MG63 (cell line): ENCODE results near the gene MAPKAPK5. TPM values are rescaled to one million over a fixed set of nuclear protein-coding genes. Genes with fewer than 3 reads are reported as not detected.
A peak's percentile ranks its signal among the peaks of the same experiment; 100 is the strongest.
"Not testable (repeated sequence)": the region's sequence is repeated elsewhere in the genome, so short reads cannot be mapped to it uniquely, and the experiment has no call there.

Source experiments
- DNase-seq: peaks from one replicate; pipeline ENCODE4 v3.0.0-alpha.2; 2020
- H3K27me3 ChIP-seq: fragments of 250-450 bp; sonication (Bioruptor Pico); 2 replicates; pipeline ENCODE4 v1.5.1; 2020; ENCODE audit warnings: mild to moderate bottlenecking, moderate library complexity
- H3K36me3 ChIP-seq: fragments of 250-450 bp; sonication (Bioruptor Pico); 2 replicates; pipeline ENCODE4 v1.5.1; 2020; ENCODE audit warnings: mild to moderate bottlenecking, moderate library complexity
- H3K4me3 ChIP-seq: fragments of 250-450 bp; sonication (Bioruptor Pico); 2 replicates; pipeline ENCODE4 v1.5.1; 2020; ENCODE audit warnings: mild to moderate bottlenecking, moderate library complexity
- H3K9me3 ChIP-seq: fragments of 250-450 bp; sonication (Bioruptor Pico); 2 replicates; pipeline ENCODE4 v1.5.1; 2020; ENCODE audit warnings: mild to moderate bottlenecking, moderate library complexity
- total RNA-seq: library from RNA; depleted of rRNA; stranded (reverse); fragments of >200 nt; shearing (Covaris generic); gene quantifications from 2 replicates; pipeline ENCODE4 v1.2.3, GENCODE V29; 2014; ENCODE audit warnings: low replicate concordance

MAPKAPK5 gene
- total RNA-seq, 1 experiment from 2014 or later, result 46.4 TPM

DNA sequence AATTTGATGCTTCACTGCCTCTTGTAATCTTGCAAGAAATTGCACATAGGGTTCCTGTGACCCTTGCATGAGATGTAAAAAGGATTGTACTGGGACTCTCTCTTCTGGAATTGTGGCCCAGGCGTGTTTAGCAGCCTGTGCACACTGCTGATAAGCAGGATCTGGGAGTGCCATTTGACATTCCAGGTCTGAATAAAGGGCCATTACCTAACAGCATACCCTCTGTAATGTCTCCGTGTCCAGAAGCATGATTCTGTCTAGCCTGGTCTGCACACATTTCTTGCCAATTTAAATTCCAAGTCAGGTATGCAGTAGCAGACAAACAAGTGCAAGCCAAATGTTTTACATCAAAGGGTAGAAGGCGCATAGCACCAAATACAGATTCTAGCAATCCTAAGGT lies 18.1 kb upstream of the MAPKAPK5 start:
- H3K4me3 ChIP-seq, result no peak overlapping the region
- H3K9me3 ChIP-seq, result no peaks in the 10 kb centered on the region
- DNase-seq, result no peak
- no peaks in the 10 kb centered on the region for H3K36me3 ChIP-seq
- H3K27me3 ChIP-seq, result peaks cover 19% of the 10 kb centered on the region

DNA sequence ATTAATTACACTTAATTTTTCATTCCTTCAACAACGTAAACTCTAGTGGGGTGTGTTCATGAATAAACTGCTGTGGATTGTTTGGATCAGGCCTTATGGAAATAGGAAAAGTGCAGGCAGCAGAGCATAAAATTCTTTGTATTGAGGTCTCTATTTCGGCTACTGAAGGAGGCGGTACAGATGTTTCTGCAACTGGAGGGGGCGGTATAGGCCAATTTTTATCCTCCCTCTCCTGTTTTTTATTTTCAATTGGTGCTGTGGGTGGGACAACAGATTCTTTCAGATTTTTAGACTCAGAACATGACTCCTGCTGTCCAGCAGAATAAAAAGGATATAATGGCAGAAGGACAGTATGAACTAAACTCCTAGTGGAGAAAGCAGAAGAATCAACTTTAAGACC lies 17.7 kb upstream of the MAPKAPK5 start:
- not testable (repeated sequence) for H3K36me3 ChIP-seq, H3K9me3 ChIP-seq, DNase-seq, H3K4me3 ChIP-seq
- H3K27me3 ChIP-seq, result peaks cover 19% of the 10 kb centered on the region

DNA sequence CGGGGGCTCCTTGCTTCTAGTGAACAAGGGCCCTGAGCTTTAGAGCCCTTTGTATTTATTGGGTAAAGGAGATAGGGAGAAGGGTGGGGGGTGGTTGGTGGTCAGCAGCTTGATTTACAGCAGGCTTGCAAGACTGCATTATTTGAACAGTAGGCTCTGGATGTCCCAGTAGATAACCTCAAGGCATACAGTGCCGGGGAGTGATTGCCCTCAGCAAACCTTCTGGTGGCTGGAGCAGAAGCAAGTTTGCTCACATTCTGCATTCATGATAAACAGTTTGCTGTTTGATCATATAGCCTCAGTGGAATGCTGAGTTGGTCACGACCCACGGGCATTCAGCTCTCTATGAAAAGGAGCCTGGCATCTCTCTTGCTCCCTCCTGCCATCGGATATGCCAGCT lies 16.5 kb upstream of the MAPKAPK5 start:
- no peak overlapping the region for H3K4me3 ChIP-seq
- no peak for DNase-seq
- no peaks in the 10 kb centered on the region for H3K36me3 ChIP-seq
- H3K27me3 ChIP-seq, result peaks cover 19% of the 10 kb centered on the region
- no peaks in the 10 kb centered on the region for H3K9me3 ChIP-seq

DNA sequence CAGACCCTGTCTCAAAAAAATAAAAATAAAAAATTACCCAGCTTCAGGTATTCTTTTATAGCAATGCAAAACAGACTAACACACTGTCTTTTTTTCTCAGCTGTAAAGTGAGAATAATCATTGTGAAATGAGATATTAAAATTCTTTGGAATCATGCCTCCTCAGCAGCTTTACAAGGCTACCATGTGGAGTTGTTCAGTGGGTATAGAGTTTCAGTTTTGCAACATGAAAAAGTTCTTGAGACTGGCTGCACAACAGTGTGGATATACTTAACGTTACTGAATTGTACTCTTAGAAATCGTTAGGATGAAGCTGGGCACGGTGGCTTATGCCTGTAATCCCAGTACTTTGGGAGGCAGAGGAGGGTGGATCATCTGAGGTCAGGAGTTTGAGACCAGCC lies 15.7 kb upstream of the MAPKAPK5 start:
- Histone ChIP-seq H3K27me3 (peaks cover 18% of the 10 kb centered on the region), H3K36me3 (no peaks in the 10 kb centered on the region), H3K9me3 (no peaks in the 10 kb centered on the region), H3K4me3 (no peak overlapping the region)
- DNase-seq, result no peak

DNA sequence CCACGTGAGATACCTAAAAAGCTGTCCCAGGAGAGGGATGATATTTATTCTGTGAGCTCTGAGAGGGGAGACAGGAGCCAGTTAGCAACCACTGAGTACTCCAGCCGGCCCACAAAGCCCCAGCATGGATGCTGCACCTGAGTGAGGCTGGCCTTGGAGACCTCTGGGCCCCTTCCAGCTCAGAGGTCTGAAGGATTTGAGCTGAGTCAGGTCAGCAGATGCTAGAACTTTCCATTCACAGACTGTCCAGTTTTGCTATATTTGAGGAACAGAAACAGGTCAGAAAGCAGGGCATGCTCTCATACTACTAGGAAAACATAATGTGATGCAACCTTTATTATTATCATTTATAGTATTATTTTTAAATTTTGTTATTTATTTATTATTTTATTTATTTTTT lies 15.0 kb upstream of the MAPKAPK5 start:
- H3K4me3 ChIP-seq, result no peak overlapping the region
- no peaks in the 10 kb centered on the region for H3K9me3 ChIP-seq
- no peaks in the 10 kb centered on the region for H3K36me3 ChIP-seq
- peaks cover 11% of the 10 kb centered on the region for H3K27me3 ChIP-seq
- no peak for DNase-seq

DNA sequence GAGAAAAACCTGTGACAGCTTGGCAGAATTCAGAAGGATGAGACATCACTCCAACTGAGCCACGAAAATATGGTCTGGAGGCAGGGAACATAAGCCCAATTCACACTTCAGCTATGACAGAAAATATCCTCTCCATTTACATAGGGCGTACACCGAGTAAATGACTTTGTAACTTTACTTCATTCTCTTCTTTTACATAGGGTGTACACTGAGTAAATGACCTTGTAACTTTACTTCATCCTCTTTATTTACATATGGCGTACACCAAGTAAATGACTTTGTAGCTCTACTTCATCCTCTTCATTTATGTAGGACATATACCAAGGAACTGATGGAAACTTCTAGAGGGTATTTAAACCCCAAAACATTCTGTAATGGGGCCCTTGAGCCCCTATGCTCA lies 14.1 kb upstream of the MAPKAPK5 start:
- no peak for DNase-seq
- Histone ChIP-seq H3K4me3 (no peak overlapping the region), H3K36me3 (no peaks in the 10 kb centered on the region), H3K9me3 (no peaks in the 10 kb centered on the region), H3K27me3 (peaks cover 2% of the 10 kb centered on the region; the same call in 1 of the 2 replicates)

DNA sequence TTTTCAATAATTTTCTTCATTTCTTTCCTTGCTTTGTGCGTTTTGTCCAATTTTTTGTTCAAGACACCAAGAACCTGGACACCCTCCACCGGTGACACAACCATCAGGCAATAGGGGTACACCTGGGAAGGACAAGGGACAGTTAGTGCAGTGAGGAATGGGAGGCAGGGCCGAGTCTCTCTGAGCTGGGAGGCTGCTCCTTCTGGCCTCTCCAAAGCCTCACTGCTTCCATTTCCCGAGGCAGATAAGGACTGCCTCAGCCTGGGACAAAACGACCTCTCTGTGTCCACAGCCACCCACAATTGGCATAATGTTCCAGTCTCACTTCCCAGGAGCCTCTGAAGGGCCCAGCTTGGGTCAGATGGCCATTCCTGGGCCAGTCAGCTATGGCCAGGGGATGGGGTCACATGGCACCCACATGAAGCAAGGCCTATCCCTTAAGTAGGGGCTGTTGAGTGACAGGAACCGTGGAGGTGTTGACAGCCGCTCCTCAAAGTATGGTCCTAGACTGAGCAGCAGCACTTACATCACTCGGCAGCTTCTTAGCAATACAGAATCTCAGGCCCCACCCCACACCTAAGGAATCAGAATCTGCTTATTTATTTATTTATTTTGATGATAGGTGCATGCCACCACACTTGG lies 13.6 kb upstream of the MAPKAPK5 start:
- no peak for DNase-seq
- no peak overlapping the region for H3K4me3 ChIP-seq
- no peaks in the 10 kb centered on the region for H3K9me3 ChIP-seq
- H3K36me3 ChIP-seq, result no peaks in the 10 kb centered on the region
- H3K27me3 ChIP-seq, result peaks cover 2% of the 10 kb centered on the region; the same call in 1 of the 2 replicates

DNA sequence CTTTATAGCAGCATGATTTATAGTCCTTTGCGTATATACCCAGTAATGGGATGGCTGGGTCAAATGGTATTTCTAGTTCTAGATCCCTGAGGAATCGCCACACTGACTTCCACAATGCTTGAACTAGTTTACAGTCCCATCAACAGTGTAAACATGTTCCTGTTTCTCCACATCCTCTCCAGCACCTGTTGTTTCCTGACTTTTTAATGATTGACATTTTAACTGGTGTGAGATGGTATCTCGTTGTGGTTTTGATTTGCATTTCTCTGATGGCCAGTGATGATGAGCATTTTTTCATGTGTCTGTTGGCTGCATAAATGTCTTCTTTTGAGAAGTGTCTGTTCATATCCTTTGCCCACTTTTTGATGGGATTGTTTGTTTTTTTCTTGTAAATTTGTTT lies 12.4 kb upstream of the MAPKAPK5 start:
- H3K4me3 ChIP-seq, DNase-seq: not testable (repeated sequence)

DNA sequence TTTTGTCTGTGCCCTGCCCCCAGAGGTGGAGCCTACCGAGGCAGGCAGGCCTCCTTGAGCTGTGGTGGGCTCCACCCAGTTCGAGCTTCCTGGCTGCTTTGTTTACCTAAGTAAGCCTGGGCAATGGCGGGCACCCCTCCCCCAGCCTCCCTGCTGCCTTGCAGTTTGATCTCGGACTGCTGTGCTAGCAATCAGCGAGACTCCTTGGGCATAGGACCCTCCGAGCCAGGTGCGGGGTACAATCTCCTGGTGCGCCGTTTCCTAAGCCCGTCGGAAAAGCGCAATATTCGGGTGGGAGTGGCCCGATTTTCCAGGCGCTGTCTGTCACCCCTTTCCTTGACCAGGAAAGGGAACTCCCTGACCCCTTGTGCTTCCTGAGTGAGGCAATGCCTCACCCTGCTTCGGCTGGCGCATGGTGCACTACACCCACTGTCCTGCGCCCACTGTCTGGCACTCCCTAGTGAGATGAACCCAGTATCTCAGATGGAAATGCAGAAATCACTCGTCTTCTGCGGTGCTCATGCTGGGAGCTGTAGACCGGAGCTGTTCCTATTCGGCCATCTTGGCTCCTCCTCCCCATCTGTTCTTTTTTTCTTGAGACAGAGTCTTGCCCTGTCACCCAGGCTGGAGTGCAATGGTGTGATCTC lies 7.2 kb upstream of the MAPKAPK5 start:
- not testable (repeated sequence) for H3K27me3 ChIP-seq, DNase-seq, H3K9me3 ChIP-seq, H3K4me3 ChIP-seq
- peaks cover 11% of the 10 kb centered on the region; the same call in 1 of the 2 replicates for H3K36me3 ChIP-seq

More for the DNA sequence above, 12.4 kb upstream of the MAPKAPK5 start:
- H3K9me3 ChIP-seq, H3K36me3 ChIP-seq, H3K27me3 ChIP-seq: not testable (repeated sequence)

DNA sequence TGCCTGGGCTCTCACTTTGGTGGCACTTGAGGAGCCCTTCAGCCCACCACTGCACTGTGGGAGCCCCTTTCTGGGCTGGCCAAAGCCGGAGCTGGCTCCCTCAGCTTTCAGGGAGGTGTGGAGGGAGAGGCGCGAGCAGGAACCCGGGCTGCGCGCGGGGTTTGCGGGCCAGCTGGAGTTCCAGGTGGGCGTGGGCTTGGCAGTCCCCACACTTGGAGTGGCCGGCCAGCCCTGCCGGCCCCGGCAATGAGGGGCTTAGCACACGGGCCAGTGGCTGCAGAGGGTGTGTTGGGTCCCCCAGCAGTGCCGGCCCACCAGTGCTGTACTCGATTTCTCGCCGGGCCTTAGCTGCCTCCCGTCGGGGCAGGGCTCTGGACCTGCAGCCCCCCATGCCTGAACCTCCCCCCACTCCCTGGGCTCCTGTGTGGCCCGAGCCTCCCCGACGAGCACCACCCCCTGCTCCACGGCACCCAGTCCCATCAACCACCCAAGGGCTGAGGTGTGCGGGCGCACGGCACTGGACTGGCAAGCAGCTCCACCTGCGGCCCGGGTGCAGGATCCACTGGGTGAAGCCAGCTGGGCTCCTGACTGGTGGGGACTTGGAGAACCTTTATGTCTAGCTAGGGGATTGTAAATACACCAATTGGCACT lies 6.4 kb upstream of the MAPKAPK5 start:
- not testable (repeated sequence) for H3K27me3 ChIP-seq, H3K4me3 ChIP-seq, DNase-seq, H3K9me3 ChIP-seq
- peaks cover 16% of the 10 kb centered on the region for H3K36me3 ChIP-seq

DNA sequence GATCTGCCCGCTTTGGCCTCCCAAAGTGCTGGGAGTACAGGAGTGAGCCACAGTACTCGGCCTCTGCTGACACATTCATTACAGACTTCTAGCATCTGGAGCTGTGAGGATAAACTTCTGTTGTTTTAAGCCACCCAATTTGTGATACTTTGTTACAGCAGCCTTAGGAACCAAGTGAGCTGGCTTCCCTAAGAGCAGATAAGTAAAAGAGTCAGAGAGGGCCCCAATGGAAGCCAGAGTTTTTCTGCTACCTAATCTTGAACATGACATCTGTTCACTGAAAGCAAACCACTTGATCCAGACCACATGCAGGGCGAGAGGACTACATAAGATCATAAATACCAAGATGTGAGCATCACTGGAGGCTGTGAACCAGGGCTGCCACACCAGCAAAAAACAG lies 3.7 kb upstream of the MAPKAPK5 start:
- Histone ChIP-seq H3K4me3 (no peak overlapping the region), H3K36me3 (peaks cover 16% of the 10 kb centered on the region), H3K27me3 (no peaks in the 10 kb centered on the region), H3K9me3 (no peaks in the 10 kb centered on the region)
- no peak for DNase-seq

DNA sequence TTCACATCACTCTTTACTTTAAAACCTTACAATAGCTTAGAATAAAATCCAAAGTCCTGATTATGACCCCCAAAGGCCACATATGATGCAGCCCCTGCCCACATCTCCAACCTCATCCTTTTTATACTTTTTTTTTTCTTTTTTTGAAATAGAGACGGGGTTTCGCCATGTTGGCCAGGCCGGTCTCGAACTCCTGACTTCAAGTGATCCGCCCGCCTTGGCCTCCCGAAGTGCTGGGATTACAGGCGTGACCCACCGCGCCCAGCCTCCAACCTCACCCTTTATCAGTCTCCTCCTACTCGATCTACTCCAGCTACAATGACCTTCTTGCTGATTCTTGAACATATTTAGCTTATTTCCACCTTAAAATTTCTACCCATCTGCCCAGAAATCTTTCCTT lies 1.2 kb upstream of the MAPKAPK5 start:
- Histone ChIP-seq H3K36me3 (peaks cover 31% of the 10 kb centered on the region), H3K27me3 (no peaks in the 10 kb centered on the region), H3K9me3 (no peaks in the 10 kb centered on the region), H3K4me3 (peak overlapping the region; percentile 78)
- no peak for DNase-seq

DNA sequence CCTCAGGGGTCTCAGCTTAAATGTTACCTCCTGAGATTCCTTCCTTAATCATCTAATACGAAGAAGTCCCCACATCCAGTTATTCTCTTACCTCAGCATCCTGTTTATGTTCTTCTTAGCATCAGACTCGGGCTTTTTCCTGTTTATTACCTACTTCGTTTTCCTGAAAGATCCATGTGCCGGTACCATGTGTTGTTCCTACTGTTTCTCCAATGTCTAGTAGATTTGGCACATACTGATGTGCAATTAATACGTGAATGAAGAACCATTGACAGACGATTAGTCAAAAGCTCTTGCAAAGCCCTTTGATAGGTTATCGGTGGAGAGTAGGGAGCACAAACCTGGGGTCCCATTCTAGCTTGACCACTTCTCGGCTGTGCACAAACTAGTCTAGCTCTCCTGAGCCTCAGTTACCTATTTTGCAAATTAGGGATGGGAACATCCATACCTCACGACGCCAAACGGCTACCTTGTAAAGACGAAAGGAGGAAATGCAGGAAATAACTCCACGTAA lies 735 bp upstream of the MAPKAPK5 start:
- peak overlapping the region; percentile 78 for H3K4me3 ChIP-seq
- peaks cover 36% of the 10 kb centered on the region for H3K36me3 ChIP-seq
- no peaks in the 10 kb centered on the region for H3K27me3 ChIP-seq
- no peak for DNase-seq
- no peaks in the 10 kb centered on the region for H3K9me3 ChIP-seq

DNA sequence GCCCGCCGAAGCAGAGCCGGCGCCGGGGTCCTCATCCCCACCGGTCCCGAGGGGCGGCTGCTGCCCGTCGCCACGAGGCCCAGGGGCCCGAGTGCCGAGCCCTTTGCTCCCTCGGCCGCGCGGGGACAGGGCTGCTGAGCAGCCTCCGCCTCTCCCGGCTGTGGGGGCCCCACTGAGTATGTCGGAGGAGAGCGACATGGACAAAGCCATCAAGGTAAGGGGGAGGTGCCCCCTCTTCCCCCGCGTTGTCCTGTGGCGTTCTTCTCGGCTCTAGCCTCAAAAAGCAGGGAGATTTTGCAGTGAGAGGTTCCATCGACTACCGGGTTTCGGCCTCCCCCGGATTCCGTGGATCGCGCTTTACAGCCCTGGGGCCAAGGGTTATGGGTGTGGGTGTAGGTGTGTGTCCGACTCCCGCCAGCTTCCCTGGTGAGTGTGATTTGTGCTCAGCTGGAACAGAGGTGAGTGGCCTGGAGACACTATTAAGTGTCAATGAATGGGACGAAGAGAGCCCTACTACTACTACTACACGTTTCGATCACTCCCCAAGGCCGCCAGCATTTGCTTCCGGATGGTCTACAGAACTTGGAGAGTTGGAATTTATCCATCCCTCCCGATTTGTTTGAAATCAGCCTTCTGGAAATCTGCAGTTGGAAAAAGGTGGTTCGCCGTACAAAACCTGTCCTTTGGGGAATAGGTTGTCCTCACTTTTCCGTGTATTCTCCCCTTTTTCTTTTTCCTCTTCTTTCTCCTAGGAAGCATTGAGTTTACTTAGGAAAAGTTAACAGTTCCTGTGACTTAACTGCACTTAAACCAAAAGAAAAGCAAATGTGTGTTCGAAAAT lies 748 bp downstream of the MAPKAPK5 start:
- no peaks in the 10 kb centered on the region for H3K27me3 ChIP-seq
- no peaks in the 10 kb centered on the region for H3K9me3 ChIP-seq
- peaks cover 44% of the 10 kb centered on the region for H3K36me3 ChIP-seq
- peak; percentile 35 for DNase-seq
- H3K4me3 ChIP-seq, result peak overlapping the region; percentile 78

DNA sequence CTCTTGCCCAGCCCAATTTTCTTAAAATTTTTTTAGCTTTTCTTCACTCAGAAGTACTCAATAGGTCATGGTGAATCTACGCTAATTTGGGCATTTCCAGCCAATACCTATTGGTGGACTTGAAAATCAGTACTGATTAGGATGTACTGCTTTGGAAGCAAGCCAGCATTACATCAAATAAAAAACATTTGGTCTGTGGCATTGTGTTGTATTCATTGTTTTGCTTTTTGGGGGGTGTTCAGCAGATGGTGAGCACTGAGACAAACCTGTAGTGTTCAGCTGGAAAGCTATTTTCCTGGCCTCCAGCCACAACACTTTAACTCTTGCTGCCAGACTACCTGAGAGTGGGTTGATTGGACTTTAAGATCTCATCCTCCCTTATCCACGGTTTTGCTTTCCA lies 4.0 kb downstream of the MAPKAPK5 start:
- no peak for DNase-seq
- no peak overlapping the region for H3K4me3 ChIP-seq
- no peaks in the 10 kb centered on the region for H3K9me3 ChIP-seq
- H3K36me3 ChIP-seq, result peaks cover 50% of the 10 kb centered on the region
- H3K27me3 ChIP-seq, result no peaks in the 10 kb centered on the region

DNA sequence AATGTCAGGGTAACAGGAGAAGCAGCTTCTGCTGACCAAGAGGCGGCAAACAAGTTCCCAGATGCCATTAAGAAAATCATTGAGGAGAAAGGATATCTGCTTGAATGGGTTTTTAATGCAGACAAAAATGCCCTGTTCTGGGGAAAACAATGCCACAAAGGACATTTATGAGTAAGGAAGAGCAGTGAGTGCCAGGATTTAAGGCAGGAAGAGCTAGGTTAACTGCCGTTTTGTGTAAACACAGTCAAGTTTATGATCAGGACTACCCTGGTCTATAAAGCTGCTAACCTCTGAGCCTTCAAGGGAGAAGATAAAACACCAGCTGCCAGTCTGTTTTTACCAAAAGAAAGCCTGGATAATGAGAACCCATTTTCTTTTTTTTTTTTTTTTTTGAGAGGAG lies 8.5 kb downstream of the MAPKAPK5 start:
- H3K36me3 ChIP-seq, result peaks cover 53% of the 10 kb centered on the region
- H3K9me3 ChIP-seq, result no peaks in the 10 kb centered on the region
- no peak overlapping the region for H3K4me3 ChIP-seq
- no peaks in the 10 kb centered on the region for H3K27me3 ChIP-seq
- no peak for DNase-seq

DNA sequence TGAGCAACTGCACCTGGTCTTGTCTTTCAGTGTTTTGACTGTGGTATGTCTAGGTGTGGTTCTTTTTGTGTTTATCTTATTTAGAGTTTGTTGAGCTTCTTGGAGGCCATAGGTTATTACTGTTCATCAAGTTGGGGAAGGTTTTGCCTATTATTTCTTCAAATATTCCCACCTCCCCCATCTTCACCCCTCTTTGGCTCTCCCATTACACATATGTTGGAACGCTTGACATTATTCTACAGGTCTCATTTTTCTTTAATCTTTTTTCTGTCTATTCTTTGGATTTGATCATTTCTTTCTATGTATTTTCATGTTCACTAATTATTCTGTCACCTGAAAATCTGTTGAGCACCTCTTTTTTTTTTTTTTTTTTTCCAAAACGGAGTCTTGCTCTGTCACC lies 16.2 kb downstream of the MAPKAPK5 start:
- Histone ChIP-seq H3K27me3 (no peaks in the 10 kb centered on the region), H3K36me3 (peaks cover 18% of the 10 kb centered on the region), H3K9me3 (peaks cover 6% of the 10 kb centered on the region), H3K4me3 (no peak overlapping the region)
- DNase-seq, result no peak
